NB4 (cell line): ENCODE data around the gene ZNF285.

Experiments
- DNase-seq: peaks from one replicate; pipeline ENCODE4 v3.0.0; 2010; ENCODE audit warnings: low read depth
- H3K4me3 ChIP-seq: one replicate; pipeline ENCODE4 v1.5.1; 2011; ENCODE audit warnings: mild to moderate bottlenecking, low read depth, low read length, moderate library complexity
- CTCF ChIP-seq: IDR thresholded peaks from one replicate; pipeline ENCODE4 v1.5.1; 2012; ENCODE audit warnings: low read depth, low read length
- MAX ChIP-seq: IDR thresholded peaks from 2 replicates; pipeline ENCODE4 v1.6.1; 2011; ENCODE audit warnings: low read depth, low read length
- MYC ChIP-seq: IDR thresholded peaks from 2 replicates; pipeline ENCODE4 v1.6.1; 2011; ENCODE audit warnings: low read depth, low read length
- POLR2A ChIP-seq: IDR thresholded peaks from 2 replicates; pipeline ENCODE4 v1.6.1; 2011; ENCODE audit warnings: mild to moderate bottlenecking; ENCODE audit not compliant: insufficient read length; ENCODE audit errors: extremely low read depth

The ZNF285 gene

GRCh38 chr19:44374789-44375188 is 26.6 kb downstream of the ZNF285 start:
- TF ChIP-seq POLR2A (no peak), MAX (no peak), CTCF (no peak), MYC (no peak)
- H3K4me3 ChIP-seq, result no peak overlapping the region
- DNase-seq, result no peak

- no peak for DNase-seq
- no peak overlapping the region for H3K4me3 ChIP-seq
- no peak for TF ChIP-seq CTCF
- TF ChIP-seq POLR2A, result no peak
- TF ChIP-seq MYC, result no peak
These were observed 29.5 kb downstream of the ZNF285 start for GRCh38 chr19:44371815-44372480.

- no peak for DNase-seq
- TF ChIP-seq CTCF (no peak), MYC (no peak), POLR2A (no peak), MAX (no peak)
- H3K4me3 ChIP-seq, result no peak overlapping the region
These were observed 34.4 kb downstream of the ZNF285 start for GRCh38 chr19:44367024-44367423.

- DNase-seq, result no peak
- TF ChIP-seq CTCF (no peak), MAX (no peak), POLR2A (no peak), MYC (no peak)
- no peak within 1 kb of the TSS for H3K4me3 ChIP-seq
These were observed 44.9 kb downstream of the ZNF285 start, which contains the start of gene ZNF112 for GRCh38 chr19:44356383-44357111. ZNF112 (minus strand) TSS chr19:44356680; CDS start chr19:44340539, 16,141 bp downstream.

- no peak overlapping the region for H3K4me3 ChIP-seq
- TF ChIP-seq MAX, result no peak
- no peak for DNase-seq
These were observed 54.9 kb downstream of the ZNF285 start for GRCh38 chr19:44346556-44346955.

GRCh38 chr19:44345959-44346358 is 55.4 kb downstream of the ZNF285 start:
- H3K4me3 ChIP-seq, result no peak overlapping the region
- TF ChIP-seq CTCF (no peak), MYC (no peak), POLR2A (no peak), MAX (no peak)
- DNase-seq, result no peak
